Panc1 (cell line): ENCODE measurements around the gene SLC10A1. TPM values are rescaled to one million over a fixed set of nuclear protein-coding genes. Genes with fewer than 3 reads are reported as not detected.

Source experiments
- ATAC-seq: fragments of 200-7000 bp; cut with Tn5 transposase; 2 replicates; pipeline ENCODE4 v1.9.1; 2020; ENCODE audit warnings: mild to moderate bottlenecking, moderate library complexity
- BruUV-seq: library from RNA; stranded (reverse); fragments of 400-500 nt; replicated peaks from 2 replicates; lab custom pipeline; 2021; lab: Mats Ljungman, UMichigan
- CTCF ChIA-PET: fragments of 300-600 bp; sonication (Branson Sonifier 250); formaldehyde crosslinking; loops from one replicate; lab custom pipeline; 2022; ENCODE audit warnings: antibody characterized with exemption; lab: Charles Lee
- POLR2A ChIA-PET: fragments of 300-600 bp; sonication (Branson Sonifier 250); formaldehyde crosslinking; loops from one replicate; lab custom pipeline; 2022; ENCODE audit warnings: antibody characterized with exemption; lab: Charles Lee
- DNase-seq: peaks from one replicate; pipeline ENCODE4 v3.0.0-alpha.2; 2010; ENCODE audit warnings: low read depth, low spot score
- H3K27ac ChIP-seq: 2 replicates; pipeline ENCODE4 v1.5.1; 2011; ENCODE audit warnings: mild to moderate bottlenecking, low read length, inconsistent platforms
- H3K27me3 ChIP-seq: fragments of 200-500 bp; sonication (Bioruptor generic); 2 replicates; pipeline ENCODE4 v1.6.0; 2014; ENCODE audit warnings: low read length, inconsistent platforms; ENCODE audit not compliant: control insufficient read depth, insufficient read depth
- H3K36me3 ChIP-seq: fragments of 200-500 bp; sonication (Bioruptor generic); 2 replicates; pipeline ENCODE4 v1.5.1; 2014; ENCODE audit warnings: inconsistent platforms, mild to moderate bottlenecking, low read length, moderate library complexity; ENCODE audit not compliant: control insufficient read depth, insufficient read depth
- H3K4me1 ChIP-seq: 2 replicates; pipeline ENCODE4 v1.5.1; 2011; ENCODE audit warnings: inconsistent platforms, mild to moderate bottlenecking, low read length, moderate library complexity; ENCODE audit not compliant: control insufficient read depth, insufficient read depth
- H3K4me3 ChIP-seq, 2 experiments: 2 replicates each; pipeline ENCODE4 v1.5.1; 2011 to 2012; ENCODE audit warnings: low read depth in 2 of 2, low read length in 2 of 2, mild to moderate bottlenecking in 2 of 2, inconsistent platforms in 1 of 2, moderate library complexity in 1 of 2
- H3K9me3 ChIP-seq: fragments of 200-500 bp; sonication (Bioruptor generic); 2 replicates; pipeline ENCODE4 v1.5.1; 2014; ENCODE audit warnings: low read depth, mild to moderate bottlenecking, inconsistent platforms, low read length, moderate library complexity; ENCODE audit not compliant: control insufficient read depth, insufficient read depth
- CTCF ChIP-seq: fragments of 450-650 bp; IDR thresholded peaks from 2 replicates; pipeline ENCODE4 v1.5.1; 2017; ENCODE audit warnings: mild to moderate bottlenecking
- POLR2AphosphoS5 ChIP-seq: IDR thresholded peaks from 2 replicates; pipeline ENCODE4 v1.6.1; 2012; ENCODE audit warnings: mild to moderate bottlenecking, low read depth, low read length, moderate library complexity
- REST ChIP-seq, 2 experiments: IDR thresholded peaks; 2 replicates each; pipeline ENCODE4 v1.6.1; 2011 to 2012; ENCODE audit warnings: low read depth in 2 of 2, control low read depth in 1 of 2, low read length in 1 of 2, mild to moderate bottlenecking in 1 of 2, moderate library complexity in 1 of 2; ENCODE audit not compliant: insufficient read depth in 1 of 2
- SIN3A ChIP-seq: IDR thresholded peaks from 2 replicates; pipeline ENCODE4 v1.6.1; 2012; ENCODE audit warnings: low read depth, mild to moderate bottlenecking, low read length, moderate library complexity, borderline replicate concordance; ENCODE audit not compliant: insufficient read depth
- TCF7L2 ChIP-seq: IDR thresholded peaks from 2 replicates; pipeline ENCODE4 v1.6.1; 2011; ENCODE audit warnings: mild to moderate bottlenecking, low read depth, low read length, inconsistent platforms
- in situ Hi-C: cut with HindIII; loops from 2 replicates; pipeline ENCODE4 v1.10.0; 2016; ENCODE audit warnings: low sequenced_read_pairs, low pct_unique_long_range_greater_than_20kb
- intact Hi-C: fragments of 100-400 bp; cut with micrococcal nuclease; formaldehyde crosslinking; loops from one replicate; pipeline ENCODE4 v1.10.0; 2022; ENCODE audit not compliant: unreplicated experiment
- total RNA-seq: library from RNA; stranded (reverse); gene quantifications from one replicate; pipeline ENCODE4 v1.2.1, GENCODE V29; 2021; ENCODE audit not compliant: unreplicated experiment

The SLC10A1 gene
- total RNA-seq, 1 experiment from 2014 or later, result not detected

GRCh38 chr14:69779088-69779487 lies 18.0 kb downstream of the SLC10A1 start:
- Histone ChIP-seq H3K27me3 (no peaks in the 10 kb centered on the region), H3K4me1 (no peaks in the 10 kb centered on the region), H3K36me3 (peaks cover 13% of the 10 kb centered on the region), H3K4me3 (no peak overlapping the region), H3K27ac (no peak overlapping the region), H3K9me3 (no peaks in the 10 kb centered on the region)
- no TSS peak for BruUV-seq
- ChIA-PET CTCF (interaction anchor here (1.0 kb wide), 1 partner anchor 244 kb away, joined by 3 read pairs; no protein-coding TSS in a partner anchor), POLR2A (no interaction called here)
- TF ChIP-seq POLR2AphosphoS5 (no peak; the same call in 1 of the 2 replicates), SIN3A (no peak), TCF7L2 (no peak), REST (IDR thresholded peaks at IDR 0.05; ENCODE audit: insufficient read depth in 1 of 2, low read depth in 2 of 2, low read length in 1 of 2) (no peak), CTCF (no peak)
- intact Hi-C loops (no loop called here), in situ Hi-C loops (no loop called here)
- ATAC-seq, result no peak
- no peak for DNase-seq

GRCh38 chr14:69776875-69777453 lies 20.1 kb downstream of the SLC10A1 start:
- TF ChIP-seq TCF7L2 (no peak), REST (IDR thresholded peaks at IDR 0.05; ENCODE audit: insufficient read depth in 1 of 2, low read depth in 2 of 2, low read length in 1 of 2) (no peak)
- in situ Hi-C loops (no loop called here), intact Hi-C loops (no loop called here)
- H3K4me1 ChIP-seq, result no peaks in the 10 kb centered on the region
- H3K4me3 ChIP-seq, result no peak overlapping the region
- peaks cover 22% of the 10 kb centered on the region for H3K36me3 ChIP-seq
- CTCF ChIA-PET, result no interaction called here
- no peaks in the 10 kb centered on the region for H3K9me3 ChIP-seq
- POLR2A ChIA-PET, result no interaction called here
- no peak overlapping the region for H3K27ac ChIP-seq
- DNase-seq (no peak), ATAC-seq (no peak)
- H3K27me3 ChIP-seq, result no peaks in the 10 kb centered on the region
- BruUV-seq, result no TSS peak
